Measurements from ENCODE around the gene RPRD2.

DNA sequence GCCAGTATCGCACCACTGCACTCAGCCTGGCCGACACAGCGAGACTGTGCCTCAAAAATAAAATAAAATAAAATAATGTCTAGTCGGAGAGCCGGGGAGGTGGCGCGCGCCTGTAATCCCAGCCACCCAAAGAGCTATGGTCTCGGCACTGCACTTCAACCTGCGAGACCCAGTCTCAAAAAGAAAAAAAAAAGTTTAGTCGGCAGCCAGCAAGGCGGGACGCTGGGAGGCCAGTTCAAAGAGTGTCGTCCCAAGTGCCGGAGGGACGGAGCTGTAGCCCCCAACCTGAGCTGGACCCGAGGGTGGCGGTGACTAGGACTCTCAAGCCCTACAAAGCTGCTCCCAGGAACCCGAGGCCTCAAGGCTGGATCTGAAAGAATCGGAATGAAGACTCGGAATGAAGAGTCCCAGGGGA, 151.0 kb downstream of the RPRD2 start:
- TF ChIP-seq, protein P1, sequence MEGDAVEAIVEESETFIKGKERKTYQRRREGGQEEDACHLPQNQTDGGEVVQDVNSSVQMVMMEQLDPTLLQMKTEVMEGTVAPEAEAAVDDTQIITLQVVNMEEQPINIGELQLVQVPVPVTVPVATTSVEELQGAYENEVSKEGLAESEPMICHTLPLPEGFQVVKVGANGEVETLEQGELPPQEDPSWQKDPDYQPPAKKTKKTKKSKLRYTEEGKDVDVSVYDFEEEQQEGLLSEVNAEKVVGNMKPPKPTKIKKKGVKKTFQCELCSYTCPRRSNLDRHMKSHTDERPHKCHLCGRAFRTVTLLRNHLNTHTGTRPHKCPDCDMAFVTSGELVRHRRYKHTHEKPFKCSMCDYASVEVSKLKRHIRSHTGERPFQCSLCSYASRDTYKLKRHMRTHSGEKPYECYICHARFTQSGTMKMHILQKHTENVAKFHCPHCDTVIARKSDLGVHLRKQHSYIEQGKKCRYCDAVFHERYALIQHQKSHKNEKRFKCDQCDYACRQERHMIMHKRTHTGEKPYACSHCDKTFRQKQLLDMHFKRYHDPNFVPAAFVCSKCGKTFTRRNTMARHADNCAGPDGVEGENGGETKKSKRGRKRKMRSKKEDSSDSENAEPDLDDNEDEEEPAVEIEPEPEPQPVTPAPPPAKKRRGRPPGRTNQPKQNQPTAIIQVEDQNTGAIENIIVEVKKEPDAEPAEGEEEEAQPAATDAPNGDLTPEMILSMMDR (IDR thresholded peaks at IDR 0.05; ENCODE audit: insufficient read depth, low read length), result no peak
- TF ChIP-seq POLR2AphosphoS5 (IDR thresholded peaks at IDR 0.05; ENCODE audit: low read depth) (no peak), SPI1 (IDR thresholded peaks at IDR 0.05; ENCODE audit: borderline replicate concordance, low read depth) (no peak), GABPA (IDR thresholded peaks at IDR 0.05; ENCODE audit: low read depth) (no peak)
- TF ChIP-seq, protein P2, sequence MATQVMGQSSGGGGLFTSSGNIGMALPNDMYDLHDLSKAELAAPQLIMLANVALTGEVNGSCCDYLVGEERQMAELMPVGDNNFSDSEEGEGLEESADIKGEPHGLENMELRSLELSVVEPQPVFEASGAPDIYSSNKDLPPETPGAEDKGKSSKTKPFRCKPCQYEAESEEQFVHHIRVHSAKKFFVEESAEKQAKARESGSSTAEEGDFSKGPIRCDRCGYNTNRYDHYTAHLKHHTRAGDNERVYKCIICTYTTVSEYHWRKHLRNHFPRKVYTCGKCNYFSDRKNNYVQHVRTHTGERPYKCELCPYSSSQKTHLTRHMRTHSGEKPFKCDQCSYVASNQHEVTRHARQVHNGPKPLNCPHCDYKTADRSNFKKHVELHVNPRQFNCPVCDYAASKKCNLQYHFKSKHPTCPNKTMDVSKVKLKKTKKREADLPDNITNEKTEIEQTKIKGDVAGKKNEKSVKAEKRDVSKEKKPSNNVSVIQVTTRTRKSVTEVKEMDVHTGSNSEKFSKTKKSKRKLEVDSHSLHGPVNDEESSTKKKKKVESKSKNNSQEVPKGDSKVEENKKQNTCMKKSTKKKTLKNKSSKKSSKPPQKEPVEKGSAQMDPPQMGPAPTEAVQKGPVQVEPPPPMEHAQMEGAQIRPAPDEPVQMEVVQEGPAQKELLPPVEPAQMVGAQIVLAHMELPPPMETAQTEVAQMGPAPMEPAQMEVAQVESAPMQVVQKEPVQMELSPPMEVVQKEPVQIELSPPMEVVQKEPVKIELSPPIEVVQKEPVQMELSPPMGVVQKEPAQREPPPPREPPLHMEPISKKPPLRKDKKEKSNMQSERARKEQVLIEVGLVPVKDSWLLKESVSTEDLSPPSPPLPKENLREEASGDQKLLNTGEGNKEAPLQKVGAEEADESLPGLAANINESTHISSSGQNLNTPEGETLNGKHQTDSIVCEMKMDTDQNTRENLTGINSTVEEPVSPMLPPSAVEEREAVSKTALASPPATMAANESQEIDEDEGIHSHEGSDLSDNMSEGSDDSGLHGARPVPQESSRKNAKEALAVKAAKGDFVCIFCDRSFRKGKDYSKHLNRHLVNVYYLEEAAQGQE (IDR thresholded peaks at IDR 0.05; ENCODE audit: insufficient replicate concordance, low read depth), result no peak
